GM10248 (cell line): ENCODE measurements around the gene UBE2G1.

Experiments used
- CTCF ChIA-PET: fragments of 300-600 bp; sonication (Branson Sonifier 250); formaldehyde crosslinking; extraction: SDS; loops from one replicate; lab custom pipeline; 2021; ENCODE audit warnings: antibody characterized with exemption; lab: Yijun Ruan, JAX
- POLR2A ChIA-PET: fragments of 350-650 bp; sonication (Branson Sonifier 250); formaldehyde crosslinking; extraction: SDS; loops from one replicate; lab custom pipeline; 2020; ENCODE audit warnings: antibody characterized with exemption; lab: Yijun Ruan, JAX
- DNase-seq: peaks from one replicate; pipeline ENCODE4 v3.0.0; 2012; ENCODE audit errors: extremely low spot score
- CTCF ChIP-seq: IDR thresholded peaks from 2 replicates; pipeline ENCODE4 v1.5.1; 2012; ENCODE audit warnings: mild to moderate bottlenecking, low read depth; ENCODE audit errors: extremely low read depth, missing control alignments, control extremely low read depth

UBE2G1 gene

GRCh38 chr17:4248504-4249277 lies 117.8 kb downstream of the UBE2G1 start:
- TF ChIP-seq CTCF: no peak
- ChIA-PET CTCF (interaction anchor here (0.9 to 5.3 kb wide), 15 partner anchors 8 to 59 kb away, joined by 3 to 72 read pairs (median 8); partner anchors contain the start of gene ANKFY1), POLR2A (no interaction called here)
- DNase-seq: no peak

DNA sequence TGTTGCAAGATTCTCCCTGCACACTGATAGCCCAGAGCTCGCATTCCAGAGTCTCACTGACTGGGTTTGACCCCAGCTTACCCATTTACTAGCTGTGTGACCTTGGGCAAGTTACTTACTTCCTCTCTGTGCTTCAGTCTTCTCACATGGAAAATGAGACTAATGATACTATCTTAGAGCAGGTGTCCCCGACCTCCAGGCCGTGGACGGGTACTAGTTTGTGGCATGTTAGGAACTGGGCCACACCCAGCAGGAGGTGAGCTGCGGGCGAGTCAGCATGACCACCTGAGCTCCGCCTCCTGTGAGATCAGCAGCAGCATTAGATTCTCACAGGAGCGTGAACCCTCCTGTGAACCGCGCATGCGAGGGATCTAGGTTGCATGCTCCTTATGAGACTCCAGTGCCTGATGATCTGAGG lies 118.5 kb downstream of the UBE2G1 start:
- CTCF ChIA-PET: interaction anchor here (0.9 to 2.6 kb wide), 11 partner anchors 8 to 151 kb away, joined by 3 to 15 read pairs (median 3); no protein-coding TSS in a partner anchor

DNA sequence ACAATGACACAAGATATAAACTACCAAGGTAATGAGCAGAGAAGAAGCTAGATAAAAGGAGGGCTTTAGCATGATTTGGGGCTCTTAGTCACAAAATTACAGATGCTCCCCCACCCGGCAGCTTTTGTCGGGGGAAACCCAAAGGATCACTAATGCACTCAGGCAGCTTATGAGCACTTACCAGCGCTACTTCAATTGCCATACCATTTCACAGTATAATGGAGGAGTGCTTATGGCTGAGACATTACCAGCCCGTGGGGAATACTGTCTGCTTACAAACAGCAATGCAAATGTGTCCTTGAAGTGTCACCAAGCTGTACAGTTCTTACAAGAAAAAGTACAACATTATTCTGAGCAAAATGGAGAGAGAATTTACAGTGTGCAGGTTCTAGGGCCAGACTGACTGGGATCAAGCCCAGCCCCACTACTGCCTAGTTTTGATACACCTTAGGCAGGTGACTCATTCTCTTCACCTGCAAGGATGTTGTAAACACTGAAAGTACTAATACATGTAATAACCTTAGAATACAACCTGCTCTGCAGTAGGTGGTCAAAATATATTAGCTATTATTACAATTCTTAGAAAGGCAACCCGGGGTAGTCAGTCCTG lies 119.0 kb downstream of the UBE2G1 start:
- TF ChIP-seq CTCF: no peak
- POLR2A ChIA-PET: interaction anchor here (0.7 kb wide), 1 partner anchor 108 kb away, joined by 4 read pairs; no protein-coding TSS in a partner anchor
- DNase-seq: no peak
- CTCF ChIA-PET: interaction anchor here (0.9 to 2.6 kb wide), 11 partner anchors 8 to 151 kb away, joined by 3 to 15 read pairs (median 3); no protein-coding TSS in a partner anchor

More for the DNA sequence above, 118.5 kb downstream of the UBE2G1 start:
- DNase-seq: no peak
- POLR2A ChIA-PET: no interaction called here
- TF ChIP-seq CTCF: no peak

DNA sequence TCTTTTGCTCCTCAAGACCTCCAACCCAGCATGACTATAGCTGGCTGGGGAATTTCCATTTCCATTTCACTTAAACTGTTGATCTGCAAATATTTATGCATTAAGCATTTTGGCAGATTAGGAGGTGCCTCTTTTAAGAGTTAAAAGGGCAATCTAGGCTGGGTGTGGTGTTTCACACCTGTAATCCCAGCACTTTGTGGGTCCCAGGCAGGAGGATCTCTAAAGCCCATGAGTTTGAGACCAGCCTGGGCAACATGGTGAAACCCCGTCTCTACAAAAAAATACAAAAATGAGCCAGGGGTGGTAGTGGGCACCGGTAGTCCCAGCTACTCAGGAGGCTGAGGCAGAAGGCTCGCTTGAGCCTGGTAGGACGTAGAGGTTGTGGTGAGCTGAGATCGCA lies 119.8 kb downstream of the UBE2G1 start:
- ChIA-PET CTCF (interaction anchor here (1.1 to 2.6 kb wide), 7 partner anchors 7 to 134 kb away, joined by 3 to 15 read pairs (median 5); no protein-coding TSS in a partner anchor), POLR2A (interaction anchor here (0.7 kb wide), 1 partner anchor 107 kb away, joined by 4 read pairs; no protein-coding TSS in a partner anchor)
- no peak for TF ChIP-seq CTCF
- DNase-seq: no peak

GRCh38 chr17:4241535-4241934 lies 124.9 kb downstream of the UBE2G1 start:
- CTCF ChIA-PET: interaction anchor here (0.7 to 2.0 kb wide), 6 partner anchors 9 to 172 kb away, joined by 3 to 10 read pairs (median 4); partner anchors contain the start of gene ANKFY1
- TF ChIP-seq CTCF: no peak
- DNase-seq: no peak
- POLR2A ChIA-PET: interaction anchor here (0.5 kb wide), 1 partner anchor 22 kb away, joined by 4 read pairs; the partner anchor contains the start of gene ANKFY1

DNA sequence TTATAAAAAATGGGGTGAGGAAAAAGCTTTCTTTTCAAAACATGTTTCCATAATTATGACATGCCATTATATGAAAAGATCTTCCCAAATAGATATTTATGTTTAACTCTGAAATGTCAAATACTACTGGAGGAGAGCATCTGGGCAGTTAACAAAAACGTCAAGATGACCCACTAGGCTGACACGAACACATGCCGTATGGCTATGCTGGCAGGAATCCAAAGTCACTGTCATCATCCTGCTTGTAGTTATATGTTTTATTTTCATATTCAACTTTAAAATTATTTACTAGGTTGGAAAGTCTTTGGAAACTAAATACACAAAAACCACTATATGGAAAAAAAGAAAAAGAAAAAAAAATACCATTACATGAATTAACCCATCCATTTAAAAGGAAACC lies 130.0 kb downstream of the UBE2G1 start:
- no peak for DNase-seq
- no peak for TF ChIP-seq CTCF
- ChIA-PET CTCF (interaction anchor here (1.4 to 1.5 kb wide), 2 partner anchors 16 to 21 kb away, joined by 3 to 5 read pairs; no protein-coding TSS in a partner anchor), POLR2A (no interaction called here)
